HG03045 (cell line): ENCODE data around the gene KMT2A.
A peak's percentile ranks its signal among the peaks of the same experiment; 100 is the strongest.
"Not testable (repeated sequence)": the region's sequence is repeated elsewhere in the genome, so short reads cannot be mapped to it uniquely, and the experiment has no call there.

Experiments used
- ATAC-seq: cut with Tn5 transposase; IDR thresholded peaks from one replicate; pipeline ENCODE4 v1.9.1; 2021; ENCODE audit warnings: mild to moderate bottlenecking, moderate library complexity; ENCODE audit not compliant: unreplicated experiment

The KMT2A gene

DNA sequence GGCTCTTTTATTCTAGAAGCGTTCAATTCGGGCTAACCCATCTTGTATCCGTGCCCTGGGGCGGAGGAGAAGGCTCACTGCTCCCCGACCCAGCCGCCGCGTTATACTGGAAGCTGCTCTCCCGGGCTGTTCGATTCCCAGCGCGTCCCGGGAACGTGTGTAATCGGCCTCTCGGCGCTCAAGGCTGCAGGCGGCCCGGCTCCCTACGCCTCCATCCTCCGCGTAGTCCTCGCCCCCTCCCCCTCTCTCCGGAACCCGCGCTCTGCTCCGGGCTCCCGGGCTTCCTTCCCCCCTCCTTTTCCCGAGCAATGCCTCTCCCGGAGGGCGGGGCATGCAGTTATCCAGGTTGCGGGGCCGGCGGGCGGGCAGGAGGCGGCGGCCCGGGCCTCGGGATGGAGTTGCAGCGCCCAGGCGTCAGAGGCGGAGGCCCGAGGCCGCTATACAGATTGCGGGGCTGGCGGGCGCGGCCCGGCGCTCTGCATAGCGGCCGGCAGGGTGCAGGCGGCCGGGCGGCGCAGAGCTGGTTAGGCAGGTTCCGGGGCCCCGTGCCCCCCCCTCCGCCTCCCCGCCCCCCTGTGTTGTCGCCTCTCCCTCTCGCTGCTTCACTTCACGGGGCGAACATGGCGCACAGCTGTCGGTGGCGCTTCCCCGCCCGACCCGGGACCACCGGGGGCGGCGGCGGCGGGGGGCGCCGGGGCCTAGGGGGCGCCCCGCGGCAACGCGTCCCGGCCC lies at the start of gene KMT2A:
Gene KMT2A (plus strand): TSS at position 600 of the 732 bp plus-strand sequence. CDS start 21 bp downstream, at position 621.
- ATAC-seq = peak; percentile 69

DNA sequence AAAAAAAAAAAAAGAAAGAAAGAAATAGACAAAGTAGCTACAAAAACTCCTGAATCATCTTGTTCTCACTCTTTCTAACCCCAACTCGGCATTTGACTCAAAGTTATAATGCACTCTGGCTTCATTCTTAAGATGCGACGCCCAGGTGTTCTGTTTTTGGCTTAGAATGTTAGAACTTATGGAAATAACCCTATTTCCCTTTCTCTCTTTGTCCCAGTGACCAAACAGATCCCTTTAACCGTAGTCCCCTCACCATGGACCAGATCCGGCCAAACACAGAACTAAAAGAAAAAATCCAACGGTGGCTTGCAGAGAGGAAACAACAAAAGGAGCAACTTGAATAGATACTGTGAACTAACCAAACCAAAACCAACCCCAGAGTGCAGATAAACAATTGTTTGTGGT lies 40.2 kb upstream of the KMT2A start:
- ATAC-seq = no peak

DNA sequence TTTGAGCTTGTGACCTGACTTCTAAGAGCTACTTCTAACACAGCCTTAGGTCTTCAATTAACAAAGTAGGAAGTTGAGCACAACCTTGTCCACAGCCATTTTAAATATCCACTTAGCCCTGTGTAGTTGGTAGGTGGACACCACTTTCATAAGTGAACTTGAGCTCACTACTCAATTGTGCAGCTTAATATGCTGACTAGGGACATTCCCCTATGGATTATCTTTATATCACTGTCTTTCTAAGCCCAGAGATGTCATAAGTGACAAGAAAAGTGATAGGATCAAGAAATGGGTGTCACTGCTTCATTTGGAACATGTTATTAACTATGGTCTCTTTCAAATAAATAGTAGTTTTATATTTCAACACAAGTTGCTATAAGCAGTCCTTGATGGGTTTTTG lies 38.8 kb upstream of the KMT2A start:
- no peak for ATAC-seq

DNA sequence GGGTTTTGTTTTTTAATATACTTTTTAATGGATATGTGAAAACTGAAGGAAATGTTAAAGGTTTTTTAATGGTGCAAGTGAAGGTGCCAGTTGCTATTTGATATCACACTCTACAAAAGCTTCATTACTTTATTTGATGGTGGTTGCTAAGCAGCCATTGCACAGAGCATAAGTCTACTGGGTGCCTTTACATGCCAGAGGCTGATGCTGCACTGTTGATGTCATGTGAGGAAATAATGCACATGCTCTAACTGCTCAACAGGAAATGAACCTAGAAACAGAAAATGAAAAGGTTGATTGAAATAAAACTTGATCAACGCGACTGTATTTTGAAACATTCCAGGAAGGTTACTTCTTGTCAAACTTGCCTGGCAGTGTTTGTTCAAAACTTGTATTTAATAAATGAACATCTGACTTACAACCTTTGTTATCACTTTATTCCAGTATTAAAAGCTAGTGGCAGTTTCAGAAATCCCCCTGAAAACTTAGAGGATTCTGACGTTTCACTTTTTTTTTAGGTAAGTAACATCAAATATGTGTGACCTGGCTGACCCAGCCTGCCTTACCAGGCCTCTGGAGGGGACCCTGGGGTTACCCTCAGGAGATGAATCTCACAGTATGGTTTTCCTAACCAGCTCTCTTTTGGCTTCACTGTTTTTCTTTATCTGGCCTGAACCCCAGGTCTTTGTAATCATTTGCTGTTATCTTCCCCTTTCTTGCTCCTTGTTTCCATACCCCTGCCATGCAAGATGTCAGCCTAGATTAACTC lies 37.3 kb upstream of the KMT2A start:
- ATAC-seq = no peak

- ATAC-seq = peak; percentile 70
Observed at GRCh38 chr11:118401151-118401879, 35.0 kb upstream of the KMT2A start, which contains the start of gene ATP5MG. ATP5MG (plus strand) TSS chr11:118401606; CDS start chr11:118401666, 60 bp downstream.

- ATAC-seq = no peak
Observed at GRCh38 chr11:118401880-118402590, 34.3 kb upstream of the KMT2A start.

GRCh38 chr11:118402594-118402993 lies 33.7 kb upstream of the KMT2A start:
- ATAC-seq = not testable (repeated sequence)

DNA sequence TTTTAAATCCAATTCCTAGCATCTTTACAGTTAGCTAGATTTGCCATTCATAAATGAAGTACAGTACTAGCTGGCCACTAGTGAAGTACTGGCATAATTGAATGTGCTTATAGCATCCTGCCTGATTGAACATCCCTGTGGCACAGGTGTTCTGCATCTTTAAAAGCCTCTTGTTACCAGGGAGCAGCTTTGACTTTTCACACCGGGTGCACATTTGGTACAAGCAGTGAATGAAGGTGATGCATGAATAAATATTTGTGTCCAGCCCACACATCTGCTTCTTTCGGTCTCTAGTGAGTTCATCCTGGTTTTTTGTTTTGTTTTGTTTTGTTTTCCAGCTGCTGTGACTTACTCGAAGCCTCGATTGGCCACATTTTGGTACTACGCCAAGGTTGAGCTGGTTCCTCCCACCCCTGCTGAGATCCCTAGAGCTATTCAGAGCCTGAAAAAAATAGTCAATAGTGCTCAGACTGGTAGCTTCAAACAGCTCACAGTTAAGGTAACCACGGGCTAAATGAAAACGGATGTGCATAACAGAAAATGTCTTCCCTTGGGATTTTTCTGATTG lies 29.6 kb upstream of the KMT2A start:
- ATAC-seq = no peak

DNA sequence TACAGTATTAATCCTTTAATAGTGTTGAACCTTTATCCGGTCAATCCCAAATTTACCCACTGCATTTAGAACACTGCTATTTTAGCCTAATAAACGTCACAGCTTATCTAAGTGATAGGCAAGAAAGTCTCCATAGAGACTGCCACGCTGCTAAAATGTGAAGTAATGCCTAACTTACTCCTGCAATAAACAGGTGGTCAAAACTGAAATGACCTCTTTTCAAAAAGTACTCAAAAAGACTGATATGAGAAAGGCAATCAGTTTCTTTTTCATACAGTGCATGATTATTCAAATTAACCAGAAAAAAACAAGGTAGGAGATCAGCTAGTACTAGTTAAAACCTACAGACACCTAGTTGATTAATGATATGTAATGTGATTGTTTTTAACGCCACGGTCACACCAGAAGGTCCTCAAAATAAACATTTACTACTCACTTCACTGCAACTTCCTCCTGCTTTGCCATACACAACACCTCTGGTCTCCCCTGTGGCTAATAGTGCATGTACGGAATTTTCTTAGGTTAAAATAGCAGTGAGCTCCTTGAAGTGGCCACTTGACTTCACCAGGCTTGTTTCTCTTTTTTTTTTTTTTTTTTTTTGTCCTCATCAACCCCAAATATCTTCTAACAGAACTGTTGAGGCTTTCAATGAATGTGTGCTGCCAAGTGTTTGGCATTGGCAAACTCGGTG lies 26.1 kb upstream of the KMT2A start:
- ATAC-seq = peak; percentile 41

GRCh38 chr11:118411530-118411929 lies 24.8 kb upstream of the KMT2A start:
- no peak for ATAC-seq

- ATAC-seq = no peak
Observed at GRCh38 chr11:118412921-118413320, 23.4 kb upstream of the KMT2A start.

DNA sequence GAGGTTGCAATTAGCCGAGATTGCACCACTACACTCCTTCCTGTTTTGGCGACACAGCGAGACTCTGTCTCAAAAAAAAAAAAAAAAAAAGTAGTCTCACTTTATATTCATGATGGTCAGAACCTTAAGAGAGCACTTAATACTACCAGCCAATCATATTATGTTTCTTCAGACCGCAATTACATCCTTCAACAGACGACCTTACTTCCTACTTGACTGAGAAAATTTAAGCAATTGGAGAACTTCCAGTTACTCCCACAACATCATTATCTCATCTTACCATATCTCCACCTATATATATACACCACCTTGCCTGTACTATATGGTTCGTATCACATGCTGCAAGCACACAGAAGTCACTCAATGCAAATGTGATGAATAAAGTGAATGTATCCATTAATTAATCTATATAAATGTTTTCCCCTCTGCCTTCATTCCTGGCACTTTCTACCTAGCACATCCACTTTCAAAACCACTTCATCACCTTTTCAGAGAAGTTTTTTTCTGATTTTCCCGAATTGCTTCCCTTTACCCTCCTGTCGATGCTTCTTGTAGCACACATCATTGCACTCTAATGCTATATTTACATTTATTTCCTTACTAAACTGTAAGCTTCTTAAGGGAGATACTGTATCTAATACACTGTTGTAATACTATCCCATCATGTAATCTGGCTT lies 21.1 kb upstream of the KMT2A start:
- no peak for ATAC-seq

DNA sequence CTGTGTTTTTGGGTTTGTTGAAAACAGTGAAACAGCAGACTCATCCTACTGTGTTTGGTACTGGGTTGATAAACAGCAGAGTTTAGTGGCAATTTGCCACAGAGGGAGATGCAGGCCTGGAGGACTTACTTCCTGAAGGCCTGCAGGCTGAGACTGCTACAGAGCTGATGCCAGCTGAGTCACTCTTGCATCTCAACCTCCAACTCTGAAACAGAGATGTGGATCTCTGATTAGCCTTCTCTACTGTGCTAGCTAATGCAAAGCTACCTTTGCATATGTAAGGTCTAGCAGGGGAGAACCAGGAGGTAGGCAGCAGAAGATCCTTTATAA lies 20.6 kb upstream of the KMT2A start:
- no peak for ATAC-seq

GRCh38 chr11:118416900-118417299 lies 19.4 kb upstream of the KMT2A start:
- ATAC-seq = not testable (repeated sequence)

DNA sequence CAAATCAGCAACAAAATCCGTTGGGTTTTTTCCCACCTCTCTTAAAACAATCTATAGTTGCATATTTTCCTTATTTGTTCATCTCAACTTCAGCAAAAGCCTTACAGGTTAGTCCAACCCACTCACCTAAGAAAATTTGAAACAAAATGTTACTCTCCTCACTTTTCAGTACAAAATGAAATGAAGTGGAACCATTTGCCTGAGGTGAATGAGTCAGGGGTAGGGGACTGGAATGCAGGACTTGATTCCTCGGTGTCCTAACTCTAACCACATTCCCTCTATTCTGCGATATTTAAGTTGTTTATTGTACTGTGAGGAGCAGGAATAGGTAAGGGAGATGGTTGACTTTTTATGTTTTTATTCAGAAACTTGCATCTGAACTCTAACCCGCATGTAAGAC lies 18.5 kb upstream of the KMT2A start:
- ATAC-seq = no peak

GRCh38 chr11:118418766-118419165 lies 17.5 kb upstream of the KMT2A start:
- ATAC-seq = no peak

- ATAC-seq = no peak
Observed at GRCh38 chr11:118427707-118428106, 8.6 kb upstream of the KMT2A start.

DNA sequence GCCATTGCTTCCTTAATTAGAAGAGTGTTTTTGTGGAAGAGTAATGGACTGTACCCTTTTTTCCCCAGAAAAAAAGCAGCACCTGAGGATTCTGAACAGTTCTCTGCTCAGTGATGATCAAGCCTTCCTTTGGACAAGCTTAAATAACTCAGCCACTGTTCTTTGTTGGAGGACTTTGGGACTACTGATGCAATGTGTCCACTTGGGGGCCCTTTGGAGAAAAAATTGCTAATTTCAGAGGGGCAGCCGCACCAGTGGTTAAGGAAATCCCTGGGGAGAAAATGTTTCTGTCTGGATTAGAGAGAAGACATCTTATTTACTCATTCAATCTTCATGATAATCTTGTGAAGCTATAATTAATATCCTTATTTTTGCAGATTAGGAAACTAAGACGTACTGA lies 5.3 kb upstream of the KMT2A start:
- ATAC-seq = no peak

DNA sequence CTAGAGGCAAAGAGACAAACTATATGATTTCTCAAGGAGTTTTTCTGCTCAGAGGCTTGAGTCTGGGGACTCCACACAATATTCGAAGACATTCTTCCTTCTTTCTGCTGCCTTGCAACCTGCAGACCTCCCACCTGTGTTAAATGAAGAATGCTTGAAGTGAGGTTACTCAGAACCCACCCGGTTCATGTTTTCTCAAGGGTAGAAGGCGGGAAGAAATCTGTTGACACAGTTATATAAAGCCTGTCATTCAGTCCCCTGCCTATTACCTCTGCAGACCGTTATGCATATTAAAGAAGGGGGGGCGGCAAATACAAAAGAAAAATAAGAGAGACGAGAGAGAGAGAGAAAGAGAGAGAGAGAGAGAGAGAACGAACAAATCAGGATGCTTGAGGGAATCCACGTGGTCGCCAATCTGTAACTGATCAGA lies 2.2 kb upstream of the KMT2A start:
- no peak for ATAC-seq
